HEK293T (cell line): ENCODE results near the gene ESAM.
A peak's percentile ranks its signal among the peaks of the same experiment; 100 is the strongest.

Experiments used
- CTCF ChIA-PET: fragments of 350-600 bp; formaldehyde crosslinking; extraction: SDS; loops from one replicate; lab custom pipeline; 2021; ENCODE audit warnings: antibody characterized with exemption, inconsistent platforms; lab: Yijun Ruan, JAX
- POLR2A ChIA-PET: fragments of 350-600 bp; formaldehyde crosslinking; extraction: SDS; loops from one replicate; lab custom pipeline; 2020; ENCODE audit warnings: antibody characterized with exemption, inconsistent platforms; lab: Yijun Ruan, JAX
- DNase-seq: peaks from one replicate; pipeline ENCODE4 v3.0.0; 2012; ENCODE audit warnings: mixed read lengths; ENCODE audit errors: extremely low spot score
- ARNT ChIP-seq: fragments of 450-650 bp; IDR thresholded peaks from 2 replicates; pipeline ENCODE4 v1.6.1; 2017; ENCODE audit warnings: mild to moderate bottlenecking
- BHLHE40 ChIP-seq: fragments of 450-650 bp; IDR thresholded peaks from 2 replicates; pipeline ENCODE4 v1.6.1; 2016; ENCODE audit warnings: mild to moderate bottlenecking, moderate library complexity, borderline replicate concordance
- CTBP1 ChIP-seq: fragments of 450-650 bp; IDR thresholded peaks from 2 replicates; pipeline ENCODE4 v1.6.1; 2016; ENCODE audit warnings: borderline replicate concordance
- ELF4 ChIP-seq: fragments of 450-650 bp; IDR thresholded peaks from 2 replicates; pipeline ENCODE4 v1.6.1; 2017; ENCODE audit warnings: antibody characterized with exemption
- FOXA1 ChIP-seq: fragments of 450-650 bp; IDR thresholded peaks from 2 replicates; pipeline ENCODE4 v1.6.1; 2016; ENCODE audit warnings: mild to moderate bottlenecking
- FOXK2 ChIP-seq: fragments of 450-650 bp; IDR thresholded peaks from 2 replicates; pipeline ENCODE4 v1.6.1; 2016; ENCODE audit warnings: mild to moderate bottlenecking
- FOXM1 ChIP-seq: fragments of 450-650 bp; IDR thresholded peaks from 2 replicates; pipeline ENCODE4 v1.6.1; 2017; ENCODE audit warnings: mild to moderate bottlenecking, borderline replicate concordance
- HDGF ChIP-seq: fragments of 450-650 bp; IDR thresholded peaks from 2 replicates; pipeline ENCODE4 v1.6.1; 2017; ENCODE audit warnings: antibody characterized with exemption, borderline replicate concordance
- L3MBTL2 ChIP-seq: fragments of 450-650 bp; conservative IDR thresholded peaks from 2 replicates; pipeline ENCODE4 v1.6.1; 2016; ENCODE audit warnings: mild to moderate bottlenecking
- LEF1 ChIP-seq: fragments of 450-650 bp; IDR thresholded peaks from 2 replicates; pipeline ENCODE4 v1.6.1; 2017; ENCODE audit warnings: mild to moderate bottlenecking, borderline replicate concordance
- NFRKB ChIP-seq: fragments of 450-650 bp; IDR thresholded peaks from 2 replicates; pipeline ENCODE4 v1.6.1; 2016; ENCODE audit warnings: mild to moderate bottlenecking, moderate library complexity
- SP1 ChIP-seq: fragments of 450-650 bp; IDR thresholded peaks from 2 replicates; pipeline ENCODE4 v1.6.1; 2017
- SUZ12 ChIP-seq: fragments of 450-650 bp; IDR thresholded peaks from 2 replicates; pipeline ENCODE4 v1.6.1; 2016; ENCODE audit warnings: mild to moderate bottlenecking
- TARDBP ChIP-seq: fragments of 450-650 bp; IDR thresholded peaks from 2 replicates; pipeline ENCODE4 v1.6.1; 2016
- ZNF384 ChIP-seq: fragments of 450-650 bp; IDR thresholded peaks from 2 replicates; pipeline ENCODE4 v1.6.1; 2016
- TF ChIP-seq, protein P1 (sequence below): fragments of 450-650 bp; IDR thresholded peaks from 2 replicates; pipeline ENCODE4 v1.6.1; 2016

The ESAM gene

DNA sequence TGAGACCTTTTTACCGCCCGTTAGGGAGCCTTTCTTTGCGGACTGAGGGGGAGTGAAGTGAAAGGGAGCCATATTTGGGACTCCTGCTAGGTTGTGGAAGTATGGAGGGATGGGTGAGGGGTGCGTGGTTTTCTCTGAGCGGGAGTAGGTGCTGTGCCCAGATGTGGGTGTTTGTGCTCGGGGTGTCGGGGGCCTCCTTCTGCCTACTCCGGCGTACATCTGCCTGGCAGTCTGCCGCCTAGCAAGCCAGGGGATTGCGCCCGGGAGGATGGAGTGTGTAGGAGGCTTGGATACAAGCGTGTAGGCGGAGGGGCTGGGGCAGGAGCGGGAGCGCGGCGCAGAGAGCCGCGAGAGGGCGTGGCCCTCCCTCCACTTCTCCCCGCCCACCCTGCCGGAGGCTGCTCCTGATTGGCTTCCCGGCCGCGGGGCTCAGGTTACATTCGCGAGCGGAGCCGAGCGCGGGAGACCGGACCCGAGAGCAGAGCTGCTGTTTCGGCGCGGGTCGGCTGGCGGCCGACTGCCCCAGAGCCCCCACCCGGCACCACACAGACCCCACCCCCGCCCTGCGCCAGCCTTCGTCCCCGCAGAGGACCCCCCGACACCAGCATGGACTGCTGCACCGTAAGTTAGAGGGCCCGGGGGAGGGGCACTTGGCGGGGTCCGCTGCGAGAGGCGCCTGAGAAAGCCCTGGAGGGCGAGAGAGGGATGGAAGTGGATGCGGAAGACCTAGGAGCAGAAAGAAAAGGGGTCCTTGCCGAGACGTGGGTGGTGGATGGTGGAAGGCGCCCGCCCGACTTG, 22.4 kb downstream of the ESAM start, which contains the start of gene NRGN:
Gene NRGN, plus strand, starts transcription at position 464 of the 798 bp plus-strand sequence. Its CDS starts 143 bp downstream, at position 607.
- DNase-seq = peak; percentile 97
- ChIA-PET POLR2A (interaction anchor here (0.6 to 1.9 kb wide), 8 partner anchors 9 to 137 kb away, joined by 3 to 7 read pairs (median 5); partner anchors contain the start of genes SIAE and SPA17), CTCF (interaction anchor here (1.0 kb wide), 2 partner anchors 23 to 137 kb away, joined by 3 read pairs; no protein-coding TSS in a partner anchor)
- TF ChIP-seq ZNF384 (no peak), ELF4 (no peak), LEF1 (no peak), TARDBP (no peak), FOXK2 (no peak), NFRKB (no peak), HDGF (no peak), BHLHE40 (no peak), L3MBTL2 (no peak; the same call in 1 of the 2 replicates), FOXA1 (no peak), ARNT (no peak)
- TF ChIP-seq, protein P1, sequence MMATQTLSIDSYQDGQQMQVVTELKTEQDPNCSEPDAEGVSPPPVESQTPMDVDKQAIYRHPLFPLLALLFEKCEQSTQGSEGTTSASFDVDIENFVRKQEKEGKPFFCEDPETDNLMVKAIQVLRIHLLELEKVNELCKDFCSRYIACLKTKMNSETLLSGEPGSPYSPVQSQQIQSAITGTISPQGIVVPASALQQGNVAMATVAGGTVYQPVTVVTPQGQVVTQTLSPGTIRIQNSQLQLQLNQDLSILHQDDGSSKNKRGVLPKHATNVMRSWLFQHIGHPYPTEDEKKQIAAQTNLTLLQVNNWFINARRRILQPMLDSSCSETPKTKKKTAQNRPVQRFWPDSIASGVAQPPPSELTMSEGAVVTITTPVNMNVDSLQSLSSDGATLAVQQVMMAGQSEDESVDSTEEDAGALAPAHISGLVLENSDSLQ = no peak

DNA sequence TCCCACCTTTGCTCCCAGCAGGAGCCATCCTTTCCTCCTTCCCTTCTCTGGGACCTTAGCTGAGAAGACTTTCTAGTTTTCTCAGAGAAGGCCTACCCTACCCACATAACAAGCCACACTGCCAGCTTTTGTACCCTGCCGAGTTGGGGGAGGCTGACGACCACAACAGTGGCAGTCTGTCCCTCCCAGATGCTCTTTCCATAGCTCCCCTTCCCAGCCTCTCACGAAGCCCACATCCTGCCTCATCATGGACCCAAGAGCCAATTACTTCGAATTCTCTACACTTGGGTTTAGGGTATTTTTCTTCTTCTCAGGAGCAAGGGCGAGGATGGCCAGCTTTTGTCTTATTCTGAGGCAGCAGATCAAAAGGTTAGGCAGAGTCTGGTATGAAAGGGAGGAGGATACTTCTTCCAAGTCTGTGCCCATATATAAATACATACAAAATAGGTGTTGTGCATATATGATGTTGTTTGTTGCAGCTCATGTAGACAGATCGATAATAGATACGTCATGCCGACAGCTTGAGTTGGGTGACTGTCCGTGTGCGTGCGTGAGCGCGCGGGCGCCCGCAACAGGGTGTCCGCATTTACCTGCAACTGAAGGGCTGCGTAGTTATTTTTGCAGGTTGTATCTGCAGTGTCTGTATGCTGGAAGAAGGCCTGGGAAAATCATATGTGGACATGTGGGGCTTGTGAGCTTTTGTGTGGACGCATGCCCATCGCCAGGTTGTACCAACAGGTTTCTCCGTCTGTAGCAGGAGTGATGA, 23.2 kb downstream of the ESAM start:
- POLR2A ChIA-PET = interaction anchor here (1.0 to 1.9 kb wide), 9 partner anchors 10 to 138 kb away, joined by 3 to 7 read pairs (median 5); partner anchors contain the start of genes ESAM, SIAE and SPA17
- CTCF ChIA-PET = interaction anchor here (1.0 kb wide), 2 partner anchors 24 to 138 kb away, joined by 3 read pairs; no protein-coding TSS in a partner anchor
- TF ChIP-seq ZNF384 (no peak), FOXK2 (no peak)
- TF ChIP-seq, protein P1 = peak; percentile 81
- no peak for DNase-seq

DNA sequence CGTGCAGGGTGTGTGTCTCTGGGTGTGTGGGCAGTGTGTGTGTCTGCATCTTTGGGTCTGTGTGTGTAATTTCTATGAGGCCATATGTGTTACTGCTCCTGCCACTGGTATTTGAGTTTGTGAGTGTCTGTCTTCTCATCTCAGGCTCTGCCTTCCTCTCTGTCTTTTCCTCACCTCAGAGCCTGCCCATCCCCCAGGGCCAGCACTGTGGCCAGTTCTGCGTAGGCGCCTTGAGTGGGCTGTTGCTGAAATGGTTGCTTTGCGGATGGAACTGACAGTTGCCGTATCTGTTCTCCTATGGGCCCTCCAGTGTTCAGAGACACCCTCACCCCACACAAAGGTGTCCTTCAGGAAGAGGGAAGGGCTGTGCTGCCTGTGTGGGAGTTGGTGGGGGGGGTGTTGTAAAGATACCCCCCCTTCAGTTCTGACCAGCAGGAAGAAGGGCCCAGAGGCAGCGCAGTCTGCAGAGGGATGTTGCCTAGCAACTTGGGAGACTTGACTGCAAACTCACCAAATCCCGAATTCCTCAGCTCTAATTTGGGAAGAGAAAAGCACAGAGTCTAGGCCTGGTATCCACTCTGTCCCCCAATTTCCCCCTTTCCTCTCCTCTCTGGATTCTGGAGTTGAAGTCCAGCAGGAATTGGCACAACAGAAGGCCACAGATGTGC, 24.3 kb downstream of the ESAM start:
- CTCF ChIA-PET = no interaction called here
- DNase-seq = no peak
- TF ChIP-seq NFRKB (no peak), HDGF (no peak), LEF1 (no peak), TARDBP (no peak), ARNT (no peak), CTBP1 (no peak)
- TF ChIP-seq, protein P1 = no peak

DNA sequence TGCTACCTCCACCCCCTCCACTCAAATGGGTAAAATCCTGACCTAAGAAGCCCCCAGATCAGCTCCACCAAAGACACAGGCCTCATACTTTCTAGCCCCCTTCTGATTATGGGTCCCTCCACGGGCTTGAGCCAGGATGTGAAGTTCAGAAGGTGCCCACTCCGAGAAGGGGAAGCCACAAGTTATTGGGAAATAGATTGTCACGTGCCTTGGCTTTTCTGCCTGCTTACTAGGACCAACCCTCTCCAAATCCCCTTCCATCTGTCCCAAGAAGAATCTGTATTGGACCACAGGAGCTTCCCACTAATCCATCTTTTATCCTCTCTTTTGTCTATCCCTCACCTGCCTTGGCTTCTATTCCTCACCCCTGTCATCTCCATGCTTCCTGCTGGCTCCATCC, 25.4 kb downstream of the ESAM start:
- no peak for DNase-seq
- POLR2A ChIA-PET = no interaction called here
- CTCF ChIA-PET = no interaction called here
- TF ChIP-seq FOXA1 = no peak
- TF ChIP-seq L3MBTL2 = no peak
- TF ChIP-seq, protein P1 = no peak
- TF ChIP-seq SUZ12 = no peak
- no peak for TF ChIP-seq LEF1
- no peak for TF ChIP-seq ZNF384
- TF ChIP-seq FOXK2 = no peak
- no peak for TF ChIP-seq CTBP1
- TF ChIP-seq NFRKB = no peak
- TF ChIP-seq TARDBP = no peak
- no peak for TF ChIP-seq SP1
- TF ChIP-seq FOXM1 = no peak
- no peak for TF ChIP-seq ELF4
- TF ChIP-seq ARNT = no peak

More for the DNA sequence above, 24.3 kb downstream of the ESAM start:
- POLR2A ChIA-PET = interaction anchor here (1.0 to 1.2 kb wide), 2 partner anchors 25 to 65 kb away, joined by 3 to 5 read pairs; partner anchors contain the start of genes ESAM and SIAE

DNA sequence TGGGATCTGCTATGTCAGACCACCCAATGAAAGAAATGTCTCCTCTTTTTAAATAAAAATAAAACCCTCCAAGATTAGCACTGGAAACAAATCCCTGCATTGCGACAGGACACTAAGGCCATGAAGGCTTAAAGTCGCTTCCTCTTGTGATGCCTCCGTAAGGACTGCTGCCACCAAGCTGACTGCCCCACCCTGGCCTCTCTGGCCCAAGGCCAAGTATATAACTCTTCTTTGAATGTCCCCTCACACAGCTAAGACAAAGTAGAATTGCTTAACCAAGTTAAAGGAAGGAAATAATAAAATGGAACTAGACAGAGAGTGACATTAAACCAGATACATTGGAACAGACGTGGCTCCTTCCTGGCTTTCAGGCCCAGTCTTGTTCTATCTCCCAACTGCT, 29.9 kb downstream of the ESAM start:
- ChIA-PET CTCF (no interaction called here), POLR2A (no interaction called here)
- no peak for TF ChIP-seq TARDBP
- no peak for TF ChIP-seq ARNT
- TF ChIP-seq L3MBTL2 = no peak
- TF ChIP-seq NFRKB = no peak
- no peak for TF ChIP-seq SP1
- TF ChIP-seq ELF4 = no peak
- TF ChIP-seq, protein P1 = no peak
- TF ChIP-seq LEF1 = no peak
- no peak for TF ChIP-seq CTBP1

More for the DNA sequence above, 29.9 kb downstream of the ESAM start:
- DNase-seq = no peak
